GM10248 (cell line): ENCODE measurements around the gene RGS21.
"Not testable (repeated sequence)": the region's sequence is repeated elsewhere in the genome, so short reads cannot be mapped to it uniquely, and the experiment has no call there.

Source experiments
- CTCF ChIA-PET: fragments of 300-600 bp; sonication (Branson Sonifier 250); formaldehyde crosslinking; extraction: SDS; loops from one replicate; lab custom pipeline; 2021; ENCODE audit warnings: antibody characterized with exemption; lab: Yijun Ruan, JAX
- POLR2A ChIA-PET: fragments of 350-650 bp; sonication (Branson Sonifier 250); formaldehyde crosslinking; extraction: SDS; loops from one replicate; lab custom pipeline; 2020; ENCODE audit warnings: antibody characterized with exemption; lab: Yijun Ruan, JAX
- DNase-seq: peaks from one replicate; pipeline ENCODE4 v3.0.0; 2012; ENCODE audit errors: extremely low spot score
- CTCF ChIP-seq: IDR thresholded peaks from 2 replicates; pipeline ENCODE4 v1.5.1; 2012; ENCODE audit warnings: mild to moderate bottlenecking, low read depth; ENCODE audit errors: extremely low read depth, missing control alignments, control extremely low read depth

Gene RGS21

GRCh38 chr1:192284927-192285326 is 31.9 kb upstream of the RGS21 start:
- no peak for DNase-seq
- TF ChIP-seq CTCF = no peak
- ChIA-PET POLR2A (no interaction called here), CTCF (no interaction called here)

GRCh38 chr1:192303029-192303428 is 13.8 kb upstream of the RGS21 start:
- CTCF ChIA-PET = no interaction called here
- TF ChIP-seq CTCF = no peak
- POLR2A ChIA-PET = no interaction called here
- no peak for DNase-seq

- CTCF ChIA-PET, POLR2A ChIA-PET, DNase-seq: not testable (repeated sequence)
Measured at GRCh38 chr1:192308314-192308713, 8.5 kb upstream of the RGS21 start.

- DNase-seq = no peak
- POLR2A ChIA-PET = no interaction called here
- CTCF ChIA-PET = no interaction called here
- TF ChIP-seq CTCF = peak; percentile 22
Measured at GRCh38 chr1:192311281-192311680, 5.5 kb upstream of the RGS21 start.

- ChIA-PET CTCF (interaction anchor here (1.5 kb wide), 1 partner anchor 9 kb away, joined by 3 read pairs; no protein-coding TSS in a partner anchor), POLR2A (no interaction called here)
- TF ChIP-seq CTCF = no peak
- DNase-seq = no peak
Measured at GRCh38 chr1:192327997-192328396, 11.2 kb downstream of the RGS21 start.

- TF ChIP-seq CTCF = no peak
- POLR2A ChIA-PET = no interaction called here
- CTCF ChIA-PET = interaction anchor here (1.6 kb wide), 1 partner anchor 8 kb away, joined by 5 read pairs; no protein-coding TSS in a partner anchor
- no peak for DNase-seq
Measured at GRCh38 chr1:192342842-192343241, 26.1 kb downstream of the RGS21 start.

- no peak for TF ChIP-seq CTCF
- ChIA-PET CTCF (interaction anchor here (1.6 kb wide), 1 partner anchor 9 kb away, joined by 5 read pairs; no protein-coding TSS in a partner anchor), POLR2A (no interaction called here)
- DNase-seq = no peak
Measured at GRCh38 chr1:192343344-192343743, 26.6 kb downstream of the RGS21 start.
